CD4-positive, alpha-beta T cell treated with Interleukin-6 for 4 hours (primary cell): Measurements from ENCODE around the gene GCM1.
"Not testable (repeated sequence)": the region's sequence is repeated elsewhere in the genome, so short reads cannot be mapped to it uniquely, and the experiment has no call there.

ENCODE experiments used
- DNase-seq: peaks from one replicate; pipeline ENCODE4 v3.0.0-alpha.2; 2020; ENCODE audit warnings: mixed read lengths

The GCM1 gene, protein sequence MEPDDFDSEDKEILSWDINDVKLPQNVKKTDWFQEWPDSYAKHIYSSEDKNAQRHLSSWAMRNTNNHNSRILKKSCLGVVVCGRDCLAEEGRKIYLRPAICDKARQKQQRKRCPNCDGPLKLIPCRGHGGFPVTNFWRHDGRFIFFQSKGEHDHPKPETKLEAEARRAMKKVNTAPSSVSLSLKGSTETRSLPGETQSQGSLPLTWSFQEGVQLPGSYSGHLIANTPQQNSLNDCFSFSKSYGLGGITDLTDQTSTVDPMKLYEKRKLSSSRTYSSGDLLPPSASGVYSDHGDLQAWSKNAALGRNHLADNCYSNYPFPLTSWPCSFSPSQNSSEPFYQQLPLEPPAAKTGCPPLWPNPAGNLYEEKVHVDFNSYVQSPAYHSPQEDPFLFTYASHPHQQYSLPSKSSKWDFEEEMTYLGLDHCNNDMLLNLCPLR

DNA sequence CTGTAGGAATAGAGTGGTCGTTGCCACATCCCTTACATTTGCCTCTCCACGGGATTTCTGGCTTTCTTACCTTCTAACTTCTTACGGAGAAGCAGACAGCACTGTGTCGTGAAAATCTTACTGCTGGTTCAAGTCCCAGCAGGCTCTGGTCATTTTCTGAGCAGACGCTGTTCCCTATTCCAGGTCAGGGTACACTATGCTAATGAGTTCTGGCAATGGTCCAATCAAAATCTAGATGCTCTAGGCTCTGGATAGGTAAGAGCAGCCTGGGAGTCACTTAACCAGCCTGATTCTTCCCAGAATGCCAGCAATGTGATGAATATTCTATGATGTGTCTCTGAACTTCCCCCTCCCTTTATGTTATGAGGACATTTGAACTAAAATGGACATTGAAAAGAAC, at the start of gene GCM1:
TSS of gene GCM1 (minus strand) at position 158 of the 400 bp plus-strand sequence. CDS start 3,209 bp downstream, outside the sequence.
- no peak for DNase-seq

DNA sequence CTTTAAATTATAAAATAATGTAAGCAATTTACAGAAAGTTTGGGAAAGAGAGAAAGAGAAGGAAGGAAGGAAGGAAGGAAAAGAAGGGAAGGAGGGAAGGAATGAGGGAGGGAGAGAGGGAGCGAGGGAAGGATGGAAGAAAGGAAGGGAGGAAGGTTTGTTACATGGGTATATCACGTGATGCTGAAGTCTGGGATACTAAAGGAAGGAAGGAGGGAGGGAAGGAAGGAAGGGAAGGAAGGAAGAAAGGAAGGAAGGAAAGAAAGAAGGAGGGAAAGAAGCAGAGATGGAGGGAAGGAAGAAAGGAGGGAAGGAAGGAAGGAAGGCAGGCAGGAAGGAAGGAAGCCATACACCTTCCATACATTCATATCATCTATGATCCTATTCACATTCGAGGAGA, 48.9 kb upstream of the GCM1 start:
- DNase-seq = no peak

DNA sequence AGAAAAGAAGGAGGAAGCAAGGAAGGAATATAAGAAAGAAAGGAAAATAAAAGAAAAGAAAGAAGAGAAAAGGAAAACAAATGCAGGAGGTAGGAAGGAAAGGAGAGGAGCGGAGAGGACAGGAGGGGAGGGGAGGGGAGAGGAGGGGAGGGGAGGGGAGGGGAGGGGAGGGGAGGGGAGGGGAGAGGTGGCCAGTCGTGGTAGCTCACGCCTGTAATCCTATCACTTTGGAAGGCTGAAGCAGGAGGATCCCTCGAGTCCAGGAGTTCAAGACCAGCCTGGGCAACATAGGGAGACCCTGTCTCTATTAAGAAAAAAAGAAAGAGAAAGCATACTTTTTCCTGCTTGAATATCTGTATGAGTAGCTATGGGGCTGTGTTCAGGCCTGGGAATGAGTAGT, 46.4 kb upstream of the GCM1 start:
- DNase-seq = no peak

DNA sequence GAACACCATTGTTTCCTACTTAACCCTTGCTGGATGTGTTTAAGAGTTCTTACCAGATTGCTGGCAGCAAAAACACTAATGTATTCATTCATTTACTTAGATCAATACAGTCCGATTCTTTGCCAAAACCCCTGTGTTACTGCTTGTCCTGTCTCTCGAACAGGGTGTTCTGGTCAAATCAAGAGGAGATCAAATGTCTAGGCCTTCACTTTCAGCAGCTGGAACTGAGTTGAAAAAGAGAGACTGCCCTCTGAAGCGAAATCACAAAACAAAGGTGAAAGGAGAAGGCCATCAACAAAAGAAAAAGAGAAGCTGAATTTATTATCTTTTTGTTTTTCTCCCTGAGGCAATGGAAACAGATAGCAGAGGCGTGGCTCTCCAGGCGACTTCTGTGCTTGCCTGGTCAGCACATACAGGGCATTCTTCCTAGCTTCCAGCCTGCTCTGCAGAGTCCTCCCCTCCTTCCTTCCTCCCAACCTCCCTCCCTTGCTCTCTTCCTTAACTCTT, 44.1 kb upstream of the GCM1 start:
- no peak for DNase-seq

DNA sequence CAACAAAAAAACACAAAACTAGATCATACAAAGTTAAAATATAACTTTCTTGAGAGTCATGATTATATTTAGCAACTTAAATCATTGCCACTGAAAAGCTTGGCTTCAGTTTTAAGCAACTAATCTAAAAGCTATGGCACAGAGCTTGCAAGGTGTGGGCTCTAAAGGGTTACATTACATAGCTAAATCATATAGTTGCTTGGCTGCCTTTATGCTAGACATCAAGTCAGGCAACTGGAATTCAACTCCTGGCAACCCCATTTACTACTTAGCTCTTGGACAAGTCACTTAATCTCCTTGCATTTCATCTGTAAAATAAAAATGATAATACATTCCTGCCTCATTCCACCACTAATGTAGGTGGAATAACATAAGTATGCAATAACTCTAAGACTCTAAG, 40.9 kb upstream of the GCM1 start:
- no peak for DNase-seq

DNA sequence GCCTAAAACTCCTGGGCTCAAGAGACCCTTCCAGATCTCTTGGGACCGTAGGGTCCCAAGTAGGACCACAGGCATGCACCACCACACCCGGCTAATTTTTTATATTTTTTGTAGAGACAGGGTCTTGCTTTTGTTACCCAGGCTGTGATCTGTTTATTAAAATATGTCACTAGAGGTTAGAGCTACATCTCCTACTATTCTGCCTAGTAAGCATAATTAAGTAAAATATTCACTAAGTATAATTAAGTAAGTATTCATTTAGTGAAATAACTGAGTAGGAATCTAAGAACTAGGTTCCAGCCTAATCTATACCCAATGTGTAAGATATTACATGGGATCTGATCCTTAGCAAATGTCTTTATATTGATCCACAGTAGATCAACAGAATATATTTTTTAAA, 40.2 kb upstream of the GCM1 start:
- no peak for DNase-seq

DNA sequence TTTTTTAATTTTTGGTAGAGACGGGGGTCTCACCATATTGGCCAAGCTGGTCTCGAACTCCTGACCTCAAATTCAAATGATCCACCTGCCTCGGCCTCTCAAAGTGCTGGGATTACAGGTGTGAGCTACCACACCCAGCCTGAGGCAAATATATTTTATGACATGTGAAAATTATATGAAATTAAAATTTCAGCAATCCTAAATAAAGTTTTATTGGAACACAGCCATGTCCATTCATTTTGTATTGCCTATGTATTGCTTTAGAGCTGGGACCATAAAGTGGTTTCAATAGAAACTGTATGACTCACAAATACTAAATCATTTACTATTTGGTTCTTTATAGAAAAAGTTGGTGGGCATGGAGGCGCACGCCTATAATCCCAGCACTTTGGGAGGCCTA, 32.0 kb upstream of the GCM1 start:
- DNase-seq = no peak

DNA sequence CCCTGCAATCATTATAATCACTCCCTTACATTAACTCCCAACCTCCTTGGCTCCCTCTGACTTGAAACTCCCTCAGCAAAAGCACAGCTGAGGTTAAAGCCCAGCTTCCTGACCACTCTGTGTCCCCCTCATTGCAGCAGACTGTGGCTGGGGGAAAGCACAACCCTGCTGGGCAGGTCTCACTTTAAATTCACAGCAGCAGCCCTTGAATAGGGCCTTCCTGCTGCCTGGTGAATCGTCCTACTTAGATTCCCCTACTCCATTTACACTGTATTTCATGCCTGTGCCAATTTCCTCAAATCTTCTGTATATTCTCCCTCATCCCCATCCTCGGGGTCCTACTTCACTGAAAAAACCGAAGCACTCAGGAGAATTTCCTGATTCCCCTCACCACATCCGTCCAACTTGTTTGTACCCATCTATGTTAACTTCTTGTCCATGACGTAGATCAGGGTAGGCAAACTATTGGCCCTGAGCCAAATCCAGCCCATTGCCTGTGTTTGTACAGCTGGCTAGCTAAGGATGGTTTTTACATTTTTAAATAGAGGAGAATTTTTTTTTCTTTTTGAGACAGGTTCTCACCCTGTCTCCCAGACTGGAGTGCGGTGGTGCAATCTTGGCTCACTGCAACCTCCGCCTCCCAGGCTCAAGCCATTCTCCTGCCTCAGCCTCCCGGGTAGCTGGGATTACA, 31.5 kb upstream of the GCM1 start:
- peak; percentile 57 for DNase-seq

DNA sequence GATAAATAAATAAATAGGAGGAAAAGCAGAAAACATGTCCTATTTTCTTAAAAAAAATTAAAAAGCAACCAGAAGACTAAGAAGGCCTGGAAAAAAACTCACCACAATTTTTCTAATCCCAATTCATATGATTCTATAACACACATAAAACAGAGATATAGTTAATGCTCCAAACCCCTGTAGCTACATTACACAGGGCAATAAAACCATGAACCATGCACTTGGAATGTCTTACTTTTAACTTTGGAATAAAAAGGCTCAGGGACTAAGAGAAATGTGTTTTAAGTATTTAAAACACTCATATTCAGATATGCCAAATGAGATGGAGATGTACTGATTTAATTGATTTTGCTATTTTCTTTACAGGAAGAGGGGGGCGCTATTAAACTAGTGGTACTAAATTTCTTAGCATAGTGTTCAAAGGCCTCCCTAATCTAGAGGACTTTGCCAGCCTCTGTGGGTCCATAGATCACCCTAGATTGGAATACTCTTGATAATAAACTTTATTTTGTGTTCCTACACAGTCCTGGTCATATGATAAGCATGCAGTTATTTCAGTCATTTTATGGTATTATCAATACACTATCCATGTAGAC, 30.3 kb upstream of the GCM1 start:
- no peak for DNase-seq

DNA sequence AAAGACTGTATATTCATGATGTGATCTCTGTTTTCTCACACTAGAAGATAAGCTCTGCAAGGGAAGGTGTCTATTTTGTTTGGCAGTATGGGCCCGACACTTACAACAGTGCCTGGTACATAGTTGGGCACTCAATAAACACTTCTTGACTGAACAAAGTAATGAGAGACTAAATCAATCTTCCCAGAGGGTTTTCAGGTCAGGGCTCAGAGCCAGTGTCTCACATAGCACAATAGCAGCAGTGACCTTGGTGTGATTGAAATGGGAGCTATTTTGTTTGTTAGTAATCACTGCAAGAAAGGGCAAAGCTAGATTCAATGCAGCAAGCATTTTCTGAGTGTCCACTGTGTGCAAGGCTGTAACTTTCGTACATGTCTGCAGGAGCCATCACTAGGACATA, 26.4 kb upstream of the GCM1 start:
- DNase-seq = no peak

DNA sequence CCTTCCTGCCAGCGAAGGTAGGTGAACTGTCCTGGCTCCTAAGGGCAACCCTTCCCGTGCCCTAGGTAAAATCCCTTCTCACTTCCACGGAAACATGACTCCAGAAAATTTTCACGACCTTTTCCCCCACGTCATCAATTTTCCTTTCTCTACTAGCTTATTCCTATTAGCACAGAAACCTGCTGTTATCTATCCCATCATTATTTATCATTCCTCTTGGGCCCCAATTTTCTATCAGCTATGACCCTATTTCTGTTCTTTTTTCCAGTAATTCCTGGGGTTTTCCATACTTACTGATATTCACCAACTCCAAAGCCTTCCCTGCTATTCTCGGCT, 23.8 kb upstream of the GCM1 start:
- no peak for DNase-seq

DNA sequence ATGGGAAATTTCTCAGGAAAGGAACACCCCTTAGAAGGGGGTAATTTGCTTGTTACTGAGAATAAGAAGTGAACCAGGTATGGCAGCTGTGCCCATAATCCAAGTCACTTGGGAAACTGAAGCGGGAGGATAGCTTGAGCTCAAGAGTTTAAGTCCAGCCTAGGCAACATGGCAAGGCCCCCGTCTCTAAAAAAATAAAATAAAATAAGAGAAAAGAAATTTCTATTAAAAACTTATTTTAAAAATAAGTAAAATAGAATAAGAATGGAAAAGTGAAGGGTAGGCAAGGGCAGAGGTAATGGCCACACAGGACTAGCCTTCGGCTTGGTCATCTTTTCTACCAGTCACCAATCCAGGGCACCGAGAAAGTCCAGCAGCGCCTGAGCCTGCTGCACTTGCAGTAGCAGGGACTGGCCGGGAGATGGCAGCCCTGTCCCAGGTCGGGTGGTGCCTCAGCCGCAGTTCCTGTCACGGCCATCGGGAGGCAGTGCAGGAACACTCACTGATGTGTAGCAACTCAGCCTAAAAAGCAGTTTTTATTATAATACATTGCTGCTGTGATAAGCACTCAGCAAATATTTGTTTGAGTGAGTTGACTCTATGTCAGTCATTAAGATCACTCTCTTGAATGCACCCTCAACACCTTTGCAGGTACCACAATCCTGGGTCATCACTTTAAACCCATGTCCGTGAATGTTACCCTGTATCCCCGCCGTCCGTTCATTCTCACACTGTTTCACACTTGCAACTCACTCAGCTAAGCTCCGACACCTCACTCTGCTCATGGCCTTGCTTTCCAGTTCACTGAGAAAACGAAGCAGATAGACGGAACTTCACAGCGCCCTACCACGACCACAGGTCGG, 23.2 kb upstream of the GCM1 start:
- peak; percentile 92 for DNase-seq

DNA sequence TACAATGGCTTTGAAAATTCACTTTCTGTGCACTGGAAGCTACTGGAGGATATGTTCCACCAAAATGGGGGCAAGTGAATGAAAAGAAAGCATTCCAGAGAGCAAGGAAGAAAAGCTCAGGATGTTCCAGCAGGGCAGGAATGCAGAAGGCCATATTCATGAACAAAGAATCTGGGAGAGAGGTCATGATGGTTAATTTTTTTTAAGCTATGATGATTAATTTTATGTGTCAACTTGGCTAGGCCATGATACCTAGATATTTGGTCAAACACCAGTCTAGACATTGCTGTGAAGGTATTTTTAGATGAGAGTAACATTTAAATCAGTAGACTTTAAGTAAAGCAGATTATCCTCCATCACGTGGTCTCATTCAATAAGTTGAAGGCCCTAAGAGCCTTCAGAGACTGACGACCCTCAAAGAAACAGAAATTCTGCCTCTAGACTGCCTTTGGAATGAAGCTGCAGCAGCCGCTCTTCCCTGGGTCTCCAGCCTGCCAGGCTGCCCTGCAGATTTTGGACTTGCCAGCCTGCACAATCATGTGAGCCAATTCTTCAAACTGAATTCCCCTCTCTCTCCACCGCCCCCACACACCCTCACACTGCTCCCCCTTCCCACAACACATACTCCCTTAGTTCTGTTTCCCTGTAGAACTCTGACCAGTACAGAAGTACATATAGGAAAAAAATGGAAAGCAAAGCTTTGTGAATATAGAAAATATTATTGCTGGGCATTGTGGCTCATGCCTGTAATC, 20.1 kb upstream of the GCM1 start:
- DNase-seq = no peak

DNA sequence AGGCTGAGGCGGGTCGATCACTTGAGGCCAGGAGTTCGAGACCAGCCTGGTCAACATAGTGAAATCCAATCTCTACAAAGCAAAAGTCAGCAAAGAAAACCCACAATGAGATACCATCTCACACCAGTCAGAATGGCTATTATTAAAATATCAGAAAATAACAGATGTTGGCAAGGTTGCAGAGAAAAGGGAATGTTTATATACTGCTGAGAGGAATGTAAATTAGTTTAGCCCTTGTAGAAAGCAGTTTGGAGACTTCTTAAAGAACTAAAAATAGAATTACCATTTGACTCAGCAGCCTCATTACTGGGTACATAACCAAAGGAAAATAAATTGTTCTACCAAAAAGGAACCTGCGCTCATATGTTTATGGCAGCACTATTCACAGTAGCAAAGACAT, 16.7 kb upstream of the GCM1 start:
- no peak for DNase-seq

DNA sequence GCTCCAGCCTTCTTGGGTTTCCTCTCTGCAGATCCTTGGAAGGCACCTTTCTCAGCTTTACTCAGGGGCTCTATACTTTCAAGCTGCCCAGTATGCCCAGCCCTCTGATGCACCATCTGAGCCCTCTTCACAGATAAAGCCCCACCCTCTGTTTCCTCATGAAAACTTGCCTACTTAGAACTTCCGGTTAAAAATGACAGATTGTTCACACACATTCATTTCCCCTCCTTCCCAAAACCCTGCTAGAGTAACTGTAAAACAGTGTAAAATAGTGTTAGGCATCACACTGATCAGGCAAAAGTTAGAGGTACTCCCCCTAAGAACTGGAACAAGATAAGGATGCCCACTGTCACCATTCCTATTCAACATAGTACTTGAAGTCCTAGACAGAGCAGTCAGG, 14.0 kb upstream of the GCM1 start:
- no peak for DNase-seq

DNA sequence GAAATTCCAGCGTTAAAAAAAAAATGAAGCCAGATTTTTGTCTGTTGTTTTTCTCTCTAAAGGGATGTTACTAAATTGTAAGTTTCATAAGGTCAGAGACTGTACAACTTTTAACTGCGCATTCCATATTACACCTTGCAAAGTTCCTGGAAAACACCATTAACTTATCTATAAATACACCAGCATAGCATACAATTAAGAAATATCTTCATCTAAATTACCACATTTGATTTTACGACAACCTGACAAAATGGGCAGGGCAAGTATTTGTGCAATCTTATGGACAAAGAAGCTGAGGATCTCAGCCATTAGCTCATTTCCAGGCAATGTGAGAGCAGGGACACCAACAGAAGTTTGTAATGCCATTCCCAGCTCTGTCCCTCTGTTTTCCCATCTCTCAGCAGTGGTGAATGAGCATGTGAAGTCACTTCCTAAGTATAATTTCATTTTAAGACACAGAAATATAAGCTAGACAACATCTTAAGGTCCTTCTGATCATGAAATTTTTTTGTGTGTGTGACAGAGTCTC, 12.9 kb upstream of the GCM1 start:
- DNase-seq = no peak

DNA sequence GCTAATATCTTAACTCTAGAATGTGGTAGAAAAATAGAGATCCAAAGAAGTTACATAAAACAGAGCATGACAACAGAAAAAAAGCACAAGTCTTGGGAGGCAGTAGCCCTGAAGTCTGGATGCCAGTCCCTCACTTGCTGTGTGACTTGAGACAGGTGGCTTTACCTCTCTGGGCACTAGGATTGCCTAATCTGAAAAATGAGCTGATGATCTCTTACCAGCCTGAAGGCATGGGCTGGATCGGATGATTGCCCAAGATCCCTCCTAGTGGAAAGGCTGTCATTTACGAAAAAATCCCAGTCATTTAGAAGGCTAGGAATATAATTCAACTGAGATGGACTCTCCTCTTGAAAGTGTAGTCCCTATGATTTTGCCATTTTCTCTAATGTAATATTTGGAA, 10.9 kb upstream of the GCM1 start:
- no peak for DNase-seq

DNA sequence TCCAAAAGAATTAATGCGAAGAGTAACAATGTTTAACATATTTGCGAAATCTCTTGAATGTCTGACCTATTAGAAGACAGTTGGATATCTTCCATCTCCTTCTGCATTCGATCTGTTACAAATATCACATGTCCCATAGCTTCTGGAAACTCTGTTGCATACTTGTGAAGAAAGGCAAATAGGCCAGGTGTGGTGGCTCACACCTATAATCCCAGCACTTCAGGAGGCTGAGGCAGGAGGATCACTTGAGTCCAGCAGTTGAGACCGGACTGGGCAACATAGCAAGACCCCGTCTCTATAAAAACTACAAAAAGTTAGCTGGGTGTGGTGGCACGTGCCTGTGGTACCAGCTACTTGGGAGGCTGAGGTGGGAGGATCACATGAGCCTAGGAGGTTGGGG, 9.4 kb upstream of the GCM1 start:
- not testable (repeated sequence) for DNase-seq

DNA sequence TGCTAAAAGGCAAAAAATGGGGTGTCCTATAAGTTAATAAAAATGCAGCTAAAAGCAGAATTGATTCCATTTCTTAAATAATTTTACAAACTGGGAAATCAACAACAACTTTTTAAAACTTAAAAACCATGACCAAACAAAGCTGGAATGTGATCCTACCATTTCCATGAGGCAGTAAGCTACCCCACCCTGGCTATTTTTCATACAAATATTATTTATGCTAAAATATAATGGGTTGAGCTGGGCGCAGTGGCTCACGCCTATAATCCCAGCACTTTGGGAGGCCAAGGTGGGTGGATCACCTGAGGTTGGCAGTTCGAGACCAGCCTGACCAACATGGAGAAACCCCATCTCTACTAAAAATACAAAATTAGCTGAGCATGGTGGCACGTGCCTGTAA, 6.6 kb upstream of the GCM1 start:
- DNase-seq = not testable (repeated sequence)

DNA sequence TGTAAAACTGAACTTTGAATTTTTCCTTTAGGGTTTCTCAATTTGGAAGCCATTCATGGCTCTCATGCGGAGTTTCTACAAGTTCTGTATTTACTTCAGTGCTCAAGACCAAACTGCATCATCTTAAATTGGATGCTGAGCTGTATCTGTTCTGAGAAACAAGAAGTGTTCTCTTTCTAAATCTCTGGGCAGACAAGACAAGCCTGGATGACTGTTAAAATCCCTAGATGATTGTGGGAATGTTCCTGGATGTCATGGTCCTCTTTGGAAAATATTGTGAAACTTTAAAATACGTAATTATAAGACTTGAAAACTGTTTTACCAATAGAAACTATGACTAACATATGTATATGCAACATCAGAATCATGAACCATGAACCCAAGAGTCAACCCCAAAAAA, 6.2 kb upstream of the GCM1 start:
- no peak for DNase-seq

DNA sequence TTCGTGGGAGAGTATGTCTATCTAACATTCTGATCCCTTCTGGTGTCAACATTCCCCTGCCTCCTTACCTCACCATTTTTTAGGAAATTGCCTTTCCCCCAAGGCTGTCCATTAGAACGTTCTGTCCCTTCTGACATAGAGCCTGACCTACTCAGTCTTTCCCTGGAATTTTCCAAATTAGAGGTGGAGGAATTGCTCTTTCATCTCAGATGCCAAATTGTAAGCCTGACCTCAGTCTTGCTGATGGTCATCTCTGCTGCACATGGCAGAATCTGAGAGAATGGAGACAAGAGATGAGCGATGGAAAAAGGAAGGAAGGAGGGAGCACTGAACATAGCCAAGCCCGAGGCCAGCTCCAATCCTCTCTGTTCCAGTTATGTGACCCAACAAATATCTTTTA, 5.4 kb upstream of the GCM1 start:
- no peak for DNase-seq

DNA sequence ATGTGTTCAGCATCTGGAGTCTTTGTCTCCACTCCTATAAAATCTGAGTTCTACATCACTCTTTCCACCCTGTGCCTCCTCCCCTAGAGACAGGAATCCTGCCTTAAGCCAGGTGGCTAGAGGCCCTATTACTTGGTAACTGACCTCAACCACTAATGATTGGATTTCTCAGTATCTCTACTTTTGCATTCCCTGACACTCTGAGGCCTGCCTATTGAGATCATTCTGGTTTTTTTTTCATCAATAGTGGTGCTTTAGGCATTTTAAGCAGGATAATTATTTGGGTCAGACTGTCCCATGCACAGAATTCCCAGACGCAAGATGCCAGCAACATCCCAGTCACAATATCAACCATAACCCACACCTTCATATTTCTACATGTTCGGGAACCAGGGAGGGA, 3.9 kb upstream of the GCM1 start:
- no peak for DNase-seq
